IMR-90 (cell line): ENCODE measurements around the gene DMD.

ENCODE experiments used
- CTCF ChIP-seq: conservative IDR thresholded peaks from 2 replicates; pipeline ENCODE4 v1.5.1; 2012; ENCODE audit warnings: mild to moderate bottlenecking, low read depth, low read length, improper control_type of control experiment
- NFE2L2 ChIP-seq: fragments of 150-350 bp; IDR thresholded peaks from 2 replicates; pipeline ENCODE4 v1.6.1; 2016; ENCODE audit warnings: low read depth, mild to moderate bottlenecking, low read length
- POLR2A ChIP-seq: IDR thresholded peaks from 2 replicates; pipeline ENCODE4 v1.6.1; 2012; ENCODE audit warnings: mild to moderate bottlenecking, low read depth, low read length
- USF2 ChIP-seq: fragments of 150-350 bp; IDR thresholded peaks from 2 replicates; pipeline ENCODE4 v1.6.1; 2017; ENCODE audit warnings: mild to moderate bottlenecking, antibody characterized with exemption, low read length, low read depth

- no peak for TF ChIP-seq NFE2L2
- no peak for TF ChIP-seq POLR2A
- no peak for TF ChIP-seq CTCF
- no peak for TF ChIP-seq USF2
Observed at GRCh38 chrX:31932769-31933168, 1278.6 kb downstream of the DMD start.
